AML-193 (cell line): ENCODE results near the gene UGT1A9.

Experiments used
- DNase-seq, 2 experiments: peaks; one replicate each; lab custom pipeline; 2025; lab: John Stamatoyannopoulos, UW

The UGT1A9 gene

GRCh38 chr2:233758849-233759248, 87.2 kb downstream of the UGT1A9 start:
- DNase-seq, result no peak

DNA sequence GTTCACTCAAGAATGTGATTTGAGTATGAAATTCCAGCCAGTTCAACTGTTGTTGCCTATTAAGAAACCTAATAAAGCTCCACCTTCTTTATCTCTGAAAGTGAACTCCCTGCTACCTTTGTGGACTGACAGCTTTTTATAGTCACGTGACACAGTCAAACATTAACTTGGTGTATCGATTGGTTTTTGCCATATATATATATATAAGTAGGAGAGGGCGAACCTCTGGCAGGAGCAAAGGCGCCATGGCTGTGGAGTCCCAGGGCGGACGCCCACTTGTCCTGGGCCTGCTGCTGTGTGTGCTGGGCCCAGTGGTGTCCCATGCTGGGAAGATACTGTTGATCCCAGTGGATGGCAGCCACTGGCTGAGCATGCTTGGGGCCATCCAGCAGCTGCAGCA, 88.3 kb downstream of the UGT1A9 start, which contains the start of gene UGT1A1:
UGT1A1 (plus strand) TSS at position 228 of the 400 bp plus-strand sequence; CDS start at position 246, 18 bp downstream.
- DNase-seq, result no peak

DNA sequence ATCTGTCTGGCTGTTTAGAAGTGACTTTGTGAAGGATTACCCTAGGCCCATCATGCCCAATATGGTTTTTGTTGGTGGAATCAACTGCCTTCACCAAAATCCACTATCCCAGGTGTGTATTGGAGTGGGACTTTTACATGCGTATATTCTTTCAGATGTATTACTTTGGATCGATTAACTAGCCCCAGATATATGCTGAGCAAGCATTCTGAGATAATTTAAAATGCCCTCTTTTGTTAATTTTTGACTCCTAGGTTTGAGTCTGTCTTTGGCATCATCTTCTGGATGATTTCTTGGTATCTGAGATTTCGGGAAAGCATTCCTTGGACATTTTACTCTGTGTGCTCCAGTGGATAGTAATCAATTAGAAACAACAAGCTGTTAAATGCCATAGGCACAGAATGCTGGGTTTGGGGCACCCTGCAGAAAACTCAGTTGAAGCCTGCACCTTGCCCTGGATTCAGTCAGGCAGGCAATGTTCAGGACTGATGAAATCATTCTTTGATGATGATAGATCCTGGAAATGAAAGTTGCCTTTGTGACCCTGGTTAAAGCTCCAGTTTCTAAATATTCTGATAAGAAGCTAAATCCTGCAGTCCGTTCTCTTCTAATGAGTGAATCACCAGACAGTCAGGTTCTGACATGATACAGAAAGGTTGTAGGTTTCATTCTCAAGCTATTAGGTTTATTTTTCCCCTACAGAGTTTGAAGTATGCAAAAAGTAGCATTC, 89.5 kb downstream of the UGT1A9 start:
- no peak for DNase-seq

DNA sequence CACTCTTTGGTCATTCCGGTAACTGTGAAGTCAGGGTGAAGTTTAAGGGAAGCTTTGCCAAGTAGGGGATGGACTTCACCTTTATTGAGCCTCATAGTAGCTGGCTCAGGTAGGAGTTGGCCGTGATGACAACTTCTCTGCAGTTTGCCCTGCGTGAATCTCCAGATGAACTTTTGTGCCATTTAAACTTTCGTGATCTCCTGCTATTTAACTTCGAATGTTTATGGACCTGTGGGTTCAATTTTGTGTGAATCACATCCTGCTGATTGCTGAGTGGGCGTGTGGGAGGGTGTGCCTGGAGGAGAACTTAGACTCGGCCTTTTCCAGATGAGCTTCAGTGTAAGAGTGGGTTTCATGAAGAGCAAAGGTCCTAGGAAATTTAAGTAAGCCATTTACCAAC, 92.6 kb downstream of the UGT1A9 start:
- DNase-seq, result no peak

GRCh38 chr2:233764761-233765160, 93.1 kb downstream of the UGT1A9 start:
- no peak for DNase-seq

- no peak for DNase-seq
Observed at GRCh38 chr2:233766416-233766815, 94.7 kb downstream of the UGT1A9 start.

GRCh38 chr2:233768076-233768475, 96.4 kb downstream of the UGT1A9 start:
- DNase-seq, result no peak

DNA sequence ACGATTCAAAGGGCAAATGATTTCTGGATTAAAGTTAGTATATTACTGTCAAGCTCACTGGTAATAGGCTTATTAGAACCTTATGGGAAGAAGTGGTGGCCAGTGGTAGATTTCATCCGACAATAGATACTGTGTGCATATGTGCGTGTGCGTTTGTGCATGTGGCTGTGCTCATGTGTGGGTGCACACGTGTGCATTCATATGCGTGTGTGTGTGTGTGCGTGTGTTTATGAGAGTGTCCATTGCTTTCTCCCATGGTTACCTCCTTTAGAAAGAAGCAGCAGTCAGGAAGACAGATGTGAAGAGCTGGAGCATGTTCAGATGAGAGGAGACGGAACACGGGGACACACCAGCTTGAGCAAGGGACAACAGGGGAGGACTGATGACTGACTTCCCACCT, 97.6 kb downstream of the UGT1A9 start:
- no peak for DNase-seq

DNA sequence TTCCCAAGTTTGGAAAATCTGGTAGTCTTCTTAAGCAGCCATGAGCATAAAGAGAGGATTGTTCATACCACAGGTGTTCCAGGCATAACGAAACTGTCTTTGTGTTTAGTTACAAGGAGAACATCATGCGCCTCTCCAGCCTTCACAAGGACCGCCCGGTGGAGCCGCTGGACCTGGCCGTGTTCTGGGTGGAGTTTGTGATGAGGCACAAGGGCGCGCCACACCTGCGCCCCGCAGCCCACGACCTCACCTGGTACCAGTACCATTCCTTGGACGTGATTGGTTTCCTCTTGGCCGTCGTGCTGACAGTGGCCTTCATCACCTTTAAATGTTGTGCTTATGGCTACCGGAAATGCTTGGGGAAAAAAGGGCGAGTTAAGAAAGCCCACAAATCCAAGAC, 100.5 kb downstream of the UGT1A9 start:
- no peak for DNase-seq

DNA sequence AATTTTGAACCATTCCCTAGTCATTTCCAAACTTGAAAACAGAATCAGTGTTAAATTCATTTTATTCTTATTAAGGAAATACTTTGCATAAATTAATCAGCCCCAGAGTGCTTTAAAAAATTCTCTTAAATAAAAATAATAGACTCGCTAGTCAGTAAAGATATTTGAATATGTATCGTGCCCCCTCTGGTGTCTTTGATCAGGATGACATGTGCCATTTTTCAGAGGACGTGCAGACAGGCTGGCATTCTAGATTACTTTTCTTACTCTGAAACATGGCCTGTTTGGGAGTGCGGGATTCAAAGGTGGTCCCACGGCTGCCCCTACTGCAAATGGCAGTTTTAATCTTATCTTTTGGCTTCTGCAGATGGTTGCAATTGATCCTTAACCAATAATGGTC, 100.9 kb downstream of the UGT1A9 start:
- DNase-seq, result no peak

DNA sequence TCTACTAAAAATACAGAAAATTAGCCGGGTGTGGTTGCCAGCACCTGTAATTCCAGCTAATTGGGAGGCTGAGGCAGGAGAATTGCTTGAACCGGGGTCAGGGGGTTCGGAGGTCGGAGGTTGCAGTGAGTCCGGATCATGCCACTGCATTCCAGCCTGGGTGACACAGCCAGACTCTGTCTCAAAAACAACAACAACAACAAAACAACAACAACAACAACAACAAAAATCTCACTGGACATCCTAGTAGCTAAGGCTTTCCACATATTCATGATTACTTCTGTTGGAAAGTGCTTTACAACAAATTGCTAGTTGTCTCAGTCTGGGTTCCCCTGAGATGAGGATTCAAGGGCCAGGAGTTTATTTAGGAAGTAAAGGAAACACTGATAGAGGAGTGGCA, 102.2 kb downstream of the UGT1A9 start:
- DNase-seq, result no peak

DNA sequence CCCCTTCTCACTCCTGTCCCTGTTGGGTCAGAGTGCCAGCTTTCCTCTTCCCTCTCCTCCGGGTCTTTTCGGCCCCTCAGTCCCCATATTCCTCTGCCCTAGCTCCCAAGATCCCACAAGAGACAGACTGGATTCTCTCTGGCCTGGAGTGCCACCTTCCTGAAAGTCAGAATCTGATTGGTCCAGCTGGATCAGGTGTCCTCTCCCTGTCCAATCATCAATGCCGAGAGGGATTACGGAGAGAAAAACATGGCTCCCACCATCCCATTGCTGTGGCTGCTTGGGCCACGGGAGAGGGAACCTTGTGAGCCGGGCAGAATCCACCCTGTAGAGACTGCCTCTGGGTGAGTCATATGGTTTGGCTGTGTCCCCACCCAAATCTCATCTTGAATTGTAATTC, 103.7 kb downstream of the UGT1A9 start:
- no peak for DNase-seq

DNA sequence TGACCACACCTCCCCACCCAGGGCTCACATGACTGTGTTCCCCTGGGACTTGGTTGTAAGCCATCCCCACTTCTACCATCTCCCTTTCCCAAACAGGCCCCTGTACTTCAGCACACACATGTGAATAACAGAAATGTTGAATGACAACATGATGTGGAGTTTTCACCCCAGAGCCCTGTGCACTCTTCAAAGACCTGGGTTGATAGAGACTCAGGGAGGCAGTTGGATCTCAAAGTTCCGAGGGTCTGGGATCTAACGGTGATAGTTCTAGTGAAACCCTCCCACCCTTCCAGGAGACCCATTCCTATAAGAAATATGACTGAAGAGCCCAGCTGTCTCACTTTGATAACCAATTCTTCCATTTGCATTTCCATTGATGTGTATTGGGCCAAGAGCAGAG, 106.3 kb downstream of the UGT1A9 start, which contains the start of gene MROH2A:
MROH2A (plus strand) TSS at position 301 of the 400 bp plus-strand sequence. CDS start 1,029 bp downstream, outside the sequence.
- DNase-seq, result no peak

DNA sequence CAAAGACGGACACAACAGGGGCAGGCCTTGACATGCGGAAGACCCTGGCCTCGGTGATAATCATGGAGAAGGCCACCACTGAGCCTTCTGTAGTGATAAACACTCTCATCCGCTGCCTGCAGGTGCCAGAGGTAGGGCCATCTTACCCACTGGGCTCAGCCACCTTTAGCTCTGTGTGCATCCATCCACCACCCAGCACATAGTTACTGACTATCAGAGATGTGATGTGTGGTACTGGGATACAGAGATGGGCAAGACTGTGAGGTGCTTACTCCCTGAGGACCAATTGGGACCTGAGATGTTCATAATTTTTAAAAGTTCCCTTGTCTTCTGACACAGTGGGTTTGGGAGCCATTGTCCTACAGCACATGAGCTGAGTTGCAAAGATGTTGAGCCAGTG, 108.0 kb downstream of the UGT1A9 start:
- no peak for DNase-seq

- DNase-seq, result no peak
Observed at GRCh38 chr2:233780771-233781170, 109.1 kb downstream of the UGT1A9 start.

- DNase-seq, result no peak
Observed at GRCh38 chr2:233789554-233789953, 117.9 kb downstream of the UGT1A9 start.

DNA sequence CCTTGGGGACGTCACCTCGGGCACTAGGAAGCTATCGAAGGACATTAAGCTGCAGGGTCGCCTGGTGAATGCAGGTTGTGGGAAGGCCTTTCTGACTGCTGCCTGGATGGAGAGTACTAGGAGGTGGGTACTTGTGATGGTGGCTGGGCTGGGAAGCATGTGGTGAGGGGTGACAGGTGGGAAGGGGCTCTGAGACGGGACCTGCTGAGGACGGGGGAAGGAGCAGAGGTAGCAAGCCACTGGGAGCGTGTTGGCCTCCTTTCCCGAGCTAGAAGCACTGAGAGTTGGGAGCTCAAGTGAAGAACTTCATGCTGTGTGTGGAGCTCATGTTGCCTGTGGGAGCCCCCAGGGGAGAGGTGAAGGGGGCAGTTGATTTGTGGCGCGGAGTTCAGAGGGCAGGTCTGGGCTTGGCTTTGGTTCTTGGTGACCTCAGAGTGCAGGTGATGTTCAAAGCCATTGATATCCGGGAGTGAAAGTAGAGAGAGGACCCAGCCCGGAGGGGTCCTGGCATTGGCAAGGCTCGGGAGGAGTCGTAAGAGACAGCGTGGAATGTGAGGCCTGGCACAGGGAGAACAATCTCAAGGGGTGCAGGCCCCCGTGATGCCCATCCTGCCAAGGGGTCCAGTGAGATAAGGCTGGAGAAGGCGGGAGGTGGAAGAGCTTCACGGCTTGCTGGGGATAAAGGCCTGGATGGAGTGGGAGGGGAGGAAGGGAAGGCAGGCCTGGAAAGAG, 119.6 kb downstream of the UGT1A9 start:
- no peak for DNase-seq

- no peak for DNase-seq
Observed at GRCh38 chr2:233791883-233792329, 120.2 kb downstream of the UGT1A9 start.

DNA sequence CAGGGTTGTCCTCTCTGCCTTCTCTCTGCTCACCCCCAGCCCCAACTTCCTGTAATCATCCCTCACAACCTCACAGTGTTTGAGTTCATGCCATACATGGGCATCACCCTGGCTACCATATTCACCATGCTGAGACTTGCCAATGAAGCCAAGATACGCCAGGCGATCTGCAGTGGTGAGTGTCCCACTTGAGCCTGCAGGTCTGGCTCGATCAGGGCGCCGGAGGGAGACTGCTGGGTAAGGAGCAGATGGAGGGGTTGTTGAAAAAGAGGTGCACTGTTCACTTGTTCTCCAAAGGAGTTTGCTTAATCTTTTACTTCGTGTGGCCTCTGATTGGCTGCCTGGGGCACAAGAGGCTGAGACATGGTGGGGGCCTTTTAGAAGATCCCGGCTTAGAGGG, 121.0 kb downstream of the UGT1A9 start:
- DNase-seq, result no peak

GRCh38 chr2:233793465-233794127, 121.9 kb downstream of the UGT1A9 start:
- no peak for DNase-seq

- DNase-seq, result no peak
Observed at GRCh38 chr2:233794128-233794658, 122.5 kb downstream of the UGT1A9 start.

DNA sequence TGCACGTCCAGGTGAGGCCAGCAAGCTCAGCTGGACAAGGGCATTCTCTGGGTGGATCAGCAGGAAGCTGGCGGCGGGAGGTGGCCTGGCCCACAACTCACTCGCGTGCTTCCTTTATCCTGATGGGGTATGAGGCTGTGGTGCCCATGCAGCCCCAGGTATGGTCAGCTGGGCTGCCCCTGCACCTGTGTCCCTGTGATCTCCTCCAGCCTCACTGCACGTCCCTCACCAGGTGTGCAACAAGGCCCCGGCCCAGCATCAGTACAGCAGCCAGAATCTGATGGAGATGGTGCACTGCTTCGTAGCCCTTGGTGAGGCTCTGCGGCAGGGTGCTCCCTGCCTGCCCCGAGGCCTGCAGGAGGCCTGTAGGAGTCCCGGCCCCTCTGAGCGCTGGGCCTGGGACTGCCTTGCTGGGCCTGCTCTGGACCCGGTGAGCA, 124.1 kb downstream of the UGT1A9 start:
- DNase-seq, result no peak
